Lower lobe of right lung (tissue), 2 donors: Measurements from ENCODE around the gene AADACL4. TPM values are rescaled to one million over a fixed set of nuclear protein-coding genes. Genes with fewer than 3 reads are reported as not detected.
A peak's percentile ranks its signal among the peaks of the same experiment; 100 is the strongest.

Experiments used
- ATAC-seq, 2 donors: fragments of 200-7000 bp; cut with Tn5 transposase; one replicate each; pipeline ENCODE4 v1.9.1; 2020 to 2022; ENCODE audit warnings: mild to moderate bottlenecking in 2 of 2, moderate library complexity in 2 of 2
- DNase-seq: peaks from one replicate; pipeline ENCODE4 v3.0.0-alpha.2; 2020
- H3K27ac ChIP-seq: fragments of 200-600 bp; one replicate; pipeline ENCODE4 v1.8.0; 2022
- H3K27me3 ChIP-seq: fragments of 200-600 bp; one replicate; pipeline ENCODE4 v1.8.0; 2022; ENCODE audit warnings: low read depth
- H3K36me3 ChIP-seq: fragments of 200-600 bp; one replicate; pipeline ENCODE4 v1.8.0; 2022; ENCODE audit warnings: mild to moderate bottlenecking
- H3K4me1 ChIP-seq: fragments of 200-600 bp; one replicate; pipeline ENCODE4 v1.8.0; 2022
- H3K4me3 ChIP-seq: fragments of 200-600 bp; one replicate; pipeline ENCODE4 v1.8.0; 2022; ENCODE audit warnings: mild to moderate bottlenecking
- H3K9me3 ChIP-seq: fragments of 200-600 bp; one replicate; pipeline ENCODE4 v1.8.0; 2022
- CTCF ChIP-seq: fragments of 200-600 bp; IDR thresholded peaks from one replicate; pipeline ENCODE4 v1.8.0; 2022; ENCODE audit warnings: antibody characterized with exemption, mild to moderate bottlenecking
- intact Hi-C: fragments of 100-400 bp; cut with DNase I; formaldehyde crosslinking; loops from one replicate; pipeline ENCODE4 v1.11.0; 2022
- total RNA-seq: library from RNA; stranded (reverse); fragmentation: NEBNext Ultra II Directional; extraction: Animal tissue kit (Norgen Biotek cat#: 25700); gene quantifications from one replicate; pipeline ENCODE4 v1.2.1, GENCODE V29; 2021
- donor health status: DM: no; HTN: yes; CAD: no; lungs with severe emphysema.

The AADACL4 gene
- total RNA-seq, 1 donor from 2014 or later: not detected

GRCh38 chr1:12631571-12631970 is 12.3 kb upstream of the AADACL4 start:
- Histone ChIP-seq H3K4me3 (no peak overlapping the region), H3K9me3 (no peaks in the 10 kb centered on the region), H3K27me3 (no peaks in the 10 kb centered on the region), H3K4me1 (peaks cover 4% of the 10 kb centered on the region), H3K36me3 (no peaks in the 10 kb centered on the region), H3K27ac (no peak overlapping the region)
- no peak for DNase-seq
- no peak for ATAC-seq
- intact Hi-C loops: no loop called here
- no peak for TF ChIP-seq CTCF

- no peak overlapping the region for H3K4me3 ChIP-seq
- H3K36me3 ChIP-seq: no peaks in the 10 kb centered on the region
- TF ChIP-seq CTCF: no peak
- H3K9me3 ChIP-seq: no peaks in the 10 kb centered on the region
- H3K4me1 ChIP-seq: peaks cover 8% of the 10 kb centered on the region
- intact Hi-C loops: no loop called here
- ATAC-seq (no peak), DNase-seq (no peak)
- no peak overlapping the region for H3K27ac ChIP-seq
- H3K27me3 ChIP-seq: no peaks in the 10 kb centered on the region
Measured at GRCh38 chr1:12634156-12634555, 9.7 kb upstream of the AADACL4 start.

- no peaks in the 10 kb centered on the region for H3K36me3 ChIP-seq
- no peak overlapping the region for H3K27ac ChIP-seq
- ATAC-seq: no peak
- peaks cover 8% of the 10 kb centered on the region for H3K4me1 ChIP-seq
- H3K4me3 ChIP-seq: no peak overlapping the region
- no peaks in the 10 kb centered on the region for H3K27me3 ChIP-seq
- H3K9me3 ChIP-seq: peaks cover 5% of the 10 kb centered on the region
- TF ChIP-seq CTCF: no peak
- intact Hi-C loops: no loop called here
- DNase-seq: peak; percentile 33
Measured at GRCh38 chr1:12634696-12635202, 9.1 kb upstream of the AADACL4 start.

- intact Hi-C loops: no loop called here
- H3K9me3 ChIP-seq: peaks cover 21% of the 10 kb centered on the region
- no peaks in the 10 kb centered on the region for H3K27me3 ChIP-seq
- DNase-seq (peak; percentile 37), ATAC-seq (peak; percentile 41 to 45)
- no peak overlapping the region for H3K27ac ChIP-seq
- TF ChIP-seq CTCF: no peak
- no peak overlapping the region for H3K4me3 ChIP-seq
- no peaks in the 10 kb centered on the region for H3K36me3 ChIP-seq
- peaks cover 8% of the 10 kb centered on the region for H3K4me1 ChIP-seq
Measured at GRCh38 chr1:12636098-12636950, 7.6 kb upstream of the AADACL4 start.

GRCh38 chr1:12637693-12638092 is 6.2 kb upstream of the AADACL4 start:
- intact Hi-C loops: no loop called here
- no peak for TF ChIP-seq CTCF
- Histone ChIP-seq H3K4me1 (peaks cover 8% of the 10 kb centered on the region), H3K27ac (no peak overlapping the region), H3K36me3 (no peaks in the 10 kb centered on the region), H3K4me3 (no peak overlapping the region), H3K27me3 (no peaks in the 10 kb centered on the region), H3K9me3 (peaks cover 26% of the 10 kb centered on the region)
- ATAC-seq: no peak
- DNase-seq: peak; percentile 3
